GM18519 (cell line): ENCODE results near the gene CRAMP1.

Experiments
- ATAC-seq: cut with Tn5 transposase; IDR thresholded peaks from one replicate; pipeline ENCODE4 v1.9.1; 2021; ENCODE audit warnings: mild to moderate bottlenecking, moderate library complexity; ENCODE audit not compliant: unreplicated experiment, low FRiP score

CRAMP1 gene

DNA sequence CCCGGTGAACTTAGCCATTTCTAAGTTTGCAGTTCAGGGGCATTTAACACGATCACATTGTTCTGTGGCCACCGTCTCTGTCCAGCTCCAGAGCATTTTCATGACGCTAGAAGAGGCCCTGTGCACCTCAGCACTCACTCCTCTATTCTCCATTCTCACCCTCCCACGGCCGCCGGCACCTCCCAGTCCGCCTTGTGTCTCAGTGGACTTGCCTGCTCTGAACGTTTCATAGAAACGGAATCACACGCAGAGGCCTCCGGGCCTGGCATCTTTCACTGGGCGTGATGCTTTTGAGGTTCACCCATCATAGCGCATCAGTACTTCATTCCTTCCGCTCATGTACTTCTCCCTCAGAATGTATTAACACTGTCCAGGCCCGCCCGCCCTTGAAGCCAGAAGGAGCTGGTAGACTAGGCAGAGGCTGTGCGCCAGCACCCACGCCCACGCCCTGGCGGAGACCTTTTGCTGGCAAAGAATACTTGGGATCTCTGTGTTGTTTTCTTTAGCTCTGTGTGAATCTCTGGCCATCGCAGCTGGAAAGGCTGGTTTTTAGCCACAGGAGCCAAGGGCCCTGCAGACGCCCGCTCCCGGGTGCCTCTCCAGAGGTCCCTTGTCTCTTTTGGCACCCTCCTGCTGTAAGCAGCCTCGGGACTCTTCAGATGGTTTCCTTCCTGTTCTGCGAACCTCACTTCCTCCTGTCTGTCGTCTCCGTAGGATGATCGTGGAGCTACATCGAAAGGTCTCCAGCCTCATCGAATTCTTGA lies 42.5 kb downstream of the CRAMP1 start:
- ATAC-seq, result no peak

DNA sequence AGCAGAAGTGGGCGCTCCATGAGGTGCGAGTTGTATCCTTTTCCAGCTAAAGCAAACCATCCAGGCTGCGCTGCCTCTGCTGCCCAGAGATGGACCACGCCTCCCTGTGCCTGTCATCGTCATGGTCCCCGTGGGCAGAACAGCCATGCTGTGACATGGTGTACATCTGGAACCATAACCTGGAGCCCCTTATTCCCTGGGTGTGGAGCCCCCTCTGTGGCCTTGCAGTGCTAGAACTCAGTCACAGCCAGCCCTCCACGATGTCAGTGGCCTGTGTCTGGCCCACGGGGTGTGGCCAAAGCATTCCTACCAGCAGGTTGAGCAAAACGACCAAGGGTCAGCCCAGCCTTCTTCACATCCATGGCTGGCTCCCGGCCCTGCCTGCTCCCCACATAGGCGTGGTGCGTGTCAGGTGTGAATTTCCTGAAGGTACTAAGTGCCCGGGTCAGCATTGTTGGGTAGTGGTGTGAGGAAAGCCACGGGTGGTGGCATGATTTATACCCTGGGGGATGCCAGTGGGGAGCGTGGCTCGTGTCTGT lies 43.2 kb downstream of the CRAMP1 start:
- no peak for ATAC-seq

DNA sequence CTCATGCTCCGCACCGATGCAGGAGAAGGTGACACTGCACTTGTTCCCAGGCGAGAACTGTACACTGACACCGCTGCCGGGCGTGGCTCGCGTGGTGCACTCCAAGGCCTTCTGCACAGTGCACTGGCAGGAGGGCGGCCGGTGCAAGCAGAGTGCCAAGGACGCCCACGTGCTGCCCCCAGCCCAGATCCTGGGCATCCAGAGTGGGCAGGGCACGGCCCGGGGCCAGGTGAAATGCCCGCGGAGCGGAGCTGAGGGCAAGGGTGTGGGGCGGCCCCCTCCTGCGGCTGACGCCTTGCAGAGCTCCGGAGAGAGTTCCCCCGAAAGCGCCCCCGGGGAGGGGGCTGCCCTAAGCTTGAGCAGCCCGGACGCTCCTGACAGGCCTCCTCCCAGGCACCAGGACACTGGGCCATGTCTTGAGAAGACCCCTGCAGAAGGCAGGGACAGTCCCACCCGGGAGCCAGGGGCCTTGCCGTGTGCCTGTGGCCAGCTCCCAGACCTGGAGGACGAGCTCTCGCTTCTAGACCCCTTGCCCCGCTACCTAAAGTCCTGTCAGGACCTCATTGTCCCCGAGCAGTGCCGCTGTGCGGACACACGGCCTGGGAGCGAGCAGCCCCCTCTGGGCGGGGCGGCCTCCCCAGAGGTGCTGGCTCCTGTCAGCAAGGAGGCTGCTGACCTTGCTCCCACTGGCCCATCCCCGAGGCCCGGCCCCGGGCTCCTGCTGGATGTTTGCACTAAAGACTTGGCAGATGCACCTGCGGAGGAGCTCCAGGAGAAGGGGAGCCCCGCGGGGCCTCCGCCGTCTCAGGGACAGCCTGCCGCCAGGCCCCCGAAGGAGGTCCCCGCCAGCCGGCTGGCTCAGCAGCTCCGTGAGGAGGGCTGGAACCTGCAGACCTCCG lies 44.0 kb downstream of the CRAMP1 start:
- no peak for ATAC-seq

DNA sequence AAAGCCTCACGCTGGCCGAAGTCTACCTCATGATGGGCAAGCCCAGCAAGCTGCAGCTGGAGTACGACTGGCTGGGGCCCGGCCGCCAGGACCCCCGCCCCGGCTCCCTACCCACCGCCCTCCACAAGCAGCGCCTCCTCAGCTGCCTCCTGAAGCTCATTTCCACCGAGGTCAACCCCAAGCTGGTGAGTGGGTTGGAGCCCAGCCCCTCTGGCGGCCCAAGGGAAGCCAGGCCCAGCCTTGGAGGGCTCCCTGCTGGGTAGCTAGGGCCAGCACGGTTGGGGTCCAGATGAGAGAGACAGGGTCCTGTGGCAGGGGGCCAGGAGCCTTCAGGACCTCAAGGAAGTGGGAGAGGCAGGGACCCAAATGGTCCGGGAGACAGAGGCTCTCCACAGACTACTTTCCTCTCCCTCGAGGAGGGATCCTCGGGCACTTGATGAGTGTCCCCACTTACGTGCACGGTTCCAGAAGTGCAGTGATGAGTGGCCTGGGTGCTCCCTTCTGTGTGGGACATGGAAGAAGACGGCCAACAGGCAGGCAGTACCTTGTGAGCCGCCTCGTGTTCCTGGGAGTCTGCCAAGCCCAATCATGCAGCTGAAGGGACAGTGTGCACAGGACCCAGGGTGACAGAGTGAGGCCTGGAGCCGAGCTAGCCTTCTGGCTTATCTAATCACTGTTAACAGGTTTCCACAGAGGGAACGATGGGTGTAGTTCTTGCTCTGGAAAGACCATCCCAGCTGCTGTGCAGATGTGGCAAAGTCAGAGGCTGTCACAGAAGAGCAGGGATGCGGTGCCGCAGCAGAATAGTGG lies 44.9 kb downstream of the CRAMP1 start:
- no peak for ATAC-seq

DNA sequence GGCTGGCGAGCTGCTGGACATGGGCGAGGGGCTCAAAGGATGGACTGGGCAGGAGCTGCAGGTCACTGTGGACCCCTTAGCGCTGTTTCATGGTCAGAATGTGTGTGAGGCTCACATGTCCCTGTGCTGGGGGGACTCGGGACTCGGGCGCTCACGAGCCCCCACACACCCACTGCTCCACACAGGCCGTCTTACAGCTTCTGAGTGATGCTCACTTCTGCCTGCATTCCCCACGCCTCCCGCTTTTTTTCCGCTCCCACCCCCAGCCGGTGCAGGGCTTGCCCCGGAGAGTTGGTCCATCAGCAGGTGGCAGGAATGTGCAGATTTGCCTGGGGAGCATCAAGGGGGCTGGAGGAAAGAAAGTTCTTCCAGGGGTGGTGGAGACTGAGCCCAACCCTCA lies 45.7 kb downstream of the CRAMP1 start:
- ATAC-seq, result no peak

DNA sequence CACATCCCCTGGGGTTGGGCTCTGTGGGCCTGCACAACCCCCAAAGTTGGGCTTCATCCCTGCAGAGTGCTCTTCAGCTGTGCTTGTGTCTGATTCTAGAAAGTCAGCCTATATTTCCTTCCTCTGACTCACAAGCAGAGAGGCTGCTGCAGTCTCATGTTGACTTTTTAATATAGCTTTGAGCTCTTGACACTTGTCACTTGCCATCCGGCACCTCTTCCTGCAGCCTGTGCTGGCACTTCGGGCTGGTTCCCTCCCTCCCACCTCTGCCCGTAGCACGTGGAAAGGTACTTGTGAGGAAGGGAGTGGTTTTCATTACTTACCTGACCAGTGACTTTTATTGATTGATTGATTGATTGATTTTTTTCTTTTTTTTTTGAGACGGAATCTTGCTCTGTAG lies 46.9 kb downstream of the CRAMP1 start:
- ATAC-seq, result no peak

DNA sequence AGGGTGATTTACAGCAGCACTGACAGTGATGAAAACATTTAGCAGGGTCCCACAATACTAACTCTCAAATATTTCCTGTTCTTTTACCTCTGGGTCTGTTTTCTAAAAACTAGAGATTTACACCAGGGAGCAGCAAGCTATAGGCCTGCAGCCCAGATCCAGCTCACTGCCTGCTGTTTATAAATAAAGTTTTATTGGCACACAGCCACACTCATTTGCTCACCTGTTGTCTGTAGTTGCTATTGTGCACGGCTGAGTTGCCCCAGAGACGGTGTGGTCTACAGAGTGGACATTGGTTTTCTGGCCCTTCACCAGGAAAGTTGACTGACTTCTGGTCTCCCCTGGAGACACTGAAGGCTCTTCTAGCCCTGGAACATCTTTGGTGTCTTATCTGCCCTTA lies 49.7 kb downstream of the CRAMP1 start:
- no peak for ATAC-seq

DNA sequence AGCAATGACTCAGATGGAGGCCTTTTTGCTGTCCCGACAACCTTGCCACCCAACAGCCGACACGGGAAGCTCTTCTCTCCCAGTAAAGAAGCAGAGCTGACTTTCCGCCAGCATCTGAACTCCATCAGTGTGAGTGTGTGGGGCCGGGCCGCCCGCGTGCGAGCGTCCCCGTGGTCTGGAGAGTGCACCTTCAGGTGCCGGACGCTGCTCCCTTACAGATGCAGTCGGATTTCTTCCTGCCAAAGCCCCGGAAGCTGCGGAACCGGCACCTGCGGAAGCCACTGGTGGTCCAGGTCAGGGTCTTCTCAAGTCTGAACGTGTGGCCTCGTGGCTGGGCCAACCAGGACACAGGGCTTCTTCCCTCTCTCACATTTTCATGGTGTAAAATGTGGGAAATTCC lies 50.4 kb downstream of the CRAMP1 start:
- no peak for ATAC-seq

DNA sequence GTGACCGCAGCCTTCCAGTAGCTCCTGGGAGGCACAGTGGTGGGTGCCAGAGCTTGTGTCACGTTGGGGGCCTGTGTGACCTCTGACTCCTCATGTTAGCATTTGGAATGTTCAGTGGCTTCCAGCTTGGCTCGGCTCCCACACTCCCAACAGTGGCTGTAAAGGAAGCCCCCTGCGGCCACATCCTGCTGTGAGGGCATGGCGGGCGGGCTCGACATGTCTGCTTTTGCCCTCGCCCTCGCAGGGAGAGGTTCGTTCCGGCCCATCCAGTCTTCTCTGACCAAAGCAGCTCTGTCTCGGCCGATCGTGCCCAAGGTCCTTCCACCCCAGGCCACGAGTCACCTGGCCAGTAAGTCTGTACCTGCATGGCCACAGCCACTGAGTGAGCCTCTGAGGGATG lies 53.7 kb downstream of the CRAMP1 start:
- no peak for ATAC-seq

DNA sequence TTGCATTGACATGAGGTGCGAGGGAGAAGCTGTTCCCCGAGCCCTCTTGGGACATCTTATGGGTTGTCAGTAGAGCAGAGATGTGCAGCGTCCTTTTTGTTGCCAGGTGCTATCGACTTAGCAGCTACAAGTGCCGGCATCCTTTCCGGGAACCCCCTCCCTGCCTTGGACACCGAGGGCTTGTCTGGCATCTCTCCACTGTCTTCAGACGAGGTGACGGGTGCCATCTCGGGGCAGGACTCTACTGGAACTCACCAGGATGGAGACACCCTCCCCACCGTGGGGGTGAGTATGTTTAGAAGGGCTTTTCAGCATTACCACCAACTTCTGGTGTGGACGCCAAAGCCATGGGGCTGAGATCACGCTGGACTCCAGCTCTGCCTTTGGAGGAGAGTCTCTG lies 54.2 kb downstream of the CRAMP1 start:
- ATAC-seq, result no peak

DNA sequence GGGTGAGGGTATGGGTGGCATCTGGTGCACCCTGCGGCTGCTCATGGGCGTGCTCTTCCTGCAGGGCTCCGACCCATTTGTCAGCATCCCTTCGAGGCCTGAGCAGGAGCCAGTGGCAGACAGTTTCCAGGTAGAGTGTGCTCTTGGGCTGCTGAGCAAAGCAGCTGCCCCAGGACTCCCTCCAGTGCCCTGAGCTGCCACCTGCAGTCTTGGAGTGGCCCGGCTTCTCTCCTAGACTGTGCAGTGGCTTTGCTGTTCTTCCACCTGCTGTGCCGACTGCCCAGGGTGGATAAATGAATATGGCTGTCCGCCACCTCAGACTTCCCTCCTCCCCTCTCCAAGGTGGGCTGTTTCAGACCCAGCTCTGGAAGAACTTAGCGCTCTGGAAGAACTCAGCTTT lies 55.1 kb downstream of the CRAMP1 start:
- no peak for ATAC-seq

DNA sequence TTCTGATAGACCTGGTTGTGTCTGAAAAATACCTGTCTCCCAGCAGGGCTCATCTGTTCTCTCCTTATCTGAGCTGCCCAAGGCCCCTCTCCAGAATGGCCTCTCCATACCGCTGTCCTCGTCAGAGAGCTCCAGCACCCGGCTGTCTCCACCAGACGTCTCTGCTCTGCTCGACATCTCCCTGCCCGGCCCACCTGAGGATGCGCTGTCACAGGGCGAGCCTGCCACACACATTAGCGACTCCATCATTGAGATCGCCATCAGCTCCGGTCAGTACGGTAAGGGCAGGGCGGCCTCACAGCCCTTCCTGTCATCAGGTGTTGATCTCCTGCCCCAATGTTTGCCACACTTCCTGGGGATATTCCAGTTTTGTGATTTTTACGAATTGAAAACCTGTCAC lies 55.8 kb downstream of the CRAMP1 start:
- ATAC-seq, result no peak

DNA sequence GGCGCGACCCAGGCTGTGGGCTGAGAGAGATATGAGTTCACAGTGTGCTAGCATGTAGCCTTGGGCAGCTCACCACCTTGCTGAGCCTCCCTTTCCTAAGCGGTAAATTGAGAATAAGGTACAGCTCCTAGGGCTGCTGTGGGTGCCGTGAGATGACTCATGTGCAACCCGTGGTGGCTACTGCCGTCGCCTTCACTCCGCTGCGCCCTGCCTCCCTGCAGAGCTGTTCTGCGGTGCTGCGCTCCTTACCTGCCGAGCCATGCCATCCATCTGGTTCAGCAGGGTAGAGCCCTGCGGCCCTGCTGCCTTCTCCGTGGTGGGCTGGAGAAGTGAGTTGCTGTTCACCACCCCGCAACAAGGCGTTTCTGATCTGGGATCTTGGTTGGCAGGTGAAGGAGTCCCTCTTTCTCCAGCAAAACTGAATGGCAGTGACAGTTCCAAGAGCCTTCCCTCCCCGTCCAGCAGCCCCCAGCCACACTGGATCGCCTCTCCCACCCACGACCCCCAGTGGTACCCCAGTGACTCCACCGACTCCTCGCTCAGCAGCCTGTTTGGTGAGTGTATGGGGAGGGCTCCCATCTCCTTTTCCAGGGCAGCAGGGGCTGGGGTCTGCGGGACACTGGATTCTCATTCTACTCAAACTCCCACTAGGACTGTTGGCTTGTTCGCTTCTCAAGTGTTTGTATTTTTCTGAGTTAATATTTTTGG lies 56.6 kb downstream of the CRAMP1 start:
- no peak for ATAC-seq

DNA sequence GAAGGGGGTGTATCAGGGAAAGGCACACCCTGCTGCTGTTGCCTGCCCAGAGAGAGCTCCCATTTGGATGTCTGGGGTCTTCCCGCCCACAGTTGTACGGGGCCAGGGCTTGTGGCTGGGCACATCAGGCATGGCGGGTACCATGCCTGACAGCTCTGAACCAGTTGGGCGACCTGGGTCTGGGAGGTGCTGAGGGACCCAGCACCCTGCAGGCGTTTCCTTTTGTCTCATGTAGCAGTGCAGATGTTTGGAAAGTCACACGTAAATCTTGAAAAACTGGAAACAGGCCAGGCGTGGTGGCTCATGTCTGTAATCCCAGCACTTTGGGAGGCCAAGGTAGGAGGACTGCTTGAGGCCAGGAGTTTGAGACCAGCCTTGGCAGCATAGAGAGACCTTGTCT lies 57.5 kb downstream of the CRAMP1 start:
- ATAC-seq, result no peak

DNA sequence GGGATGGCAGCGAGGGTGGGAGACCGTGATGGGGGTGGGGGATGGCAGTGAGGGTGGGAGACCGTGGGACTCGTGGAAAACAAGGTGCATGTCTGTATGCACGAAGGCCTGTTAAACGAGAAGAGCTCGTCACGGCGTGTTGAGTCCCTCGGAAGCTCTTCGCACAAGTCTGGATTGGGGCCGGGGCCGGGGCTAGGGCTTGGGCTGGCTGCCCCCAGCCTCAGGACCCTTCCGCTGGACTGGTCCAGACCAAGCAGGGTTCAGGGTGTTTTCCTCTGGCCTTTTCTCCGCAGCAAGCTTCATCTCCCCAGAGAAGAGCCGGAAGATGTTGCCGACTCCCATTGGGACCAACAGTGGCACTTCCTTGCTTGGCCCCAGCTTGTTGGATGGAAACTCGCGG lies 58.2 kb downstream of the CRAMP1 start:
- ATAC-seq, result no peak

DNA sequence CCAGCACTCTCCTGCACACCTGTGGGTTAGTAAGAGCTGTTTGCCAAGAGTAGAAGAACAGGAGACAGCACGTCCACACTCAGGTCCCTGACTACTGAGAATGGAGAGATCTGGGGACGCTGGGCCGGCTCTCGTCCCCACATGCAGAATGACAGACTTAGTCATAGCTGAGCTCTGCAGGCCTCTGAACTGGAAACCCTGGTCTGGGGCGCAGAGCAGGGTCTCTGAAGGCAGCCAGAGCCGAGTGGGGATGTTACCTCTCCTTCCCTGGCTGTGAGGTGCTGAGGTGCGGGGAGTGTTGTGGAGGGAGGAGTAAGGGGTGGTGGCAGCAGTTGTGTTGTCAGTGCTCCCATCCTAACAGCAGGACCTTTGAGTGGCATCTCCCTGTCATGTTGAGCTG lies 58.7 kb downstream of the CRAMP1 start:
- ATAC-seq, result no peak

DNA sequence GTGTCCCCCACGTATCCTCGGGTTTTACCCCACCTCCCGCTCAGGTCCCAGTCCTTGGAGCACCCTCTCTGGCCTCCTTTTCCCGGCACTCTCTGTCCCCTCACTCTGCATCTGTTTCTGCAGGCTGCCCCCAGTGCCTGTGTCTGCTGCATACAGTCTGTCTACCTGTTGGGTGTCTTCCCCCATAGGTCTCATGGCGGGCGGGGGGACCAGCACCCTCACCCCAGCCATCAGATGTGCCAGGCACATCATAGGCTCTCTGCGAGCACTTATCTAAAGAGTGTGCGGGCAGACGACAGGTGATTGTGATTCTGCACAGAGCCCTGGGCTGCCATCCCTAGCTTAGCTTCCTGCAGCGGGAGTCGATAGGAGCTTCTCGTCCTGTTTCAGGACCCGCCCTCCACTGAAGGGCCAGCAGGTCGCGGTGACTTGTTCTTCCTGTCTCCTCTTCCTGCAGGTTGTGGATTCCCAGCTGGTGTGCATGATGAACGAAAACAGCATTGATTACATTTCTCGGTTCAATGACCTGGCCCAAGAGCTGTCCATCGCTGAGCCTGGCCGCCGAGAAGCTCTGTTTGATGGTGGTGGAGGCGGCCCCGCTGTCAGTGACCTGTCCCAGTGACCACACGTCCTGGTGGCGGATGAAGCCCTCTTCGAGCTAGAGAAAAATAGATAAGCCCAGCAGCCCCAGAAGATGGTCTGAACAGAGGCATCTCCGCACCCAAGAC lies 61.4 kb downstream of the CRAMP1 start:
- no peak for ATAC-seq

DNA sequence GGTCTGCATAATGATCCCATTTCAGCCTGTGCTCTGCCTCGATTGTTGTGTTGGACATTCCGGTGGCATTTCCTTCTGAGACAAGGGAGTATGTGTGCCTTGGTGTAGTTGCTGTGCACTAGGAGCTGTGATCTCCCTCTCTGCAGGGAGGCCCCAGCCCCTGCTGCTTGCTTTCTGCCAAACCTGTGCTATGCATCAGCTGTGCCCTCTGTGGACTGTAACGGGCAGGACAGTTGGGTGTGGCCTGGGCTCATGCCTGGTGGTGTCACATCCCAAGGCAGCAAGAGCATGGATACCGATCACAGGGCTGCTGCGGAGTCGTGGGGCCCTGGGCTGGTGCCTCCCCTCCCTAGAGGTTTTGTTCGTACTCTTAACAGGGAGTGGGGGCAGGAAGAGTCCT lies 62.1 kb downstream of the CRAMP1 start:
- ATAC-seq, result no peak
